HG02943 (cell line): Measurements from ENCODE around the gene CLEC18B.
A peak's percentile ranks its signal among the peaks of the same experiment; 100 is the strongest.
"Not testable (repeated sequence)": the region's sequence is repeated elsewhere in the genome, so short reads cannot be mapped to it uniquely, and the experiment has no call there.

Experiments used
- ATAC-seq: cut with Tn5 transposase; IDR thresholded peaks from one replicate; pipeline ENCODE4 v1.9.1; 2021; ENCODE audit warnings: mild to moderate bottlenecking, low read depth, moderate library complexity; ENCODE audit not compliant: unreplicated experiment

Gene CLEC18B

GRCh38 chr16:74420612-74421481 lies at the start of gene CLEC18B:
TSS of gene CLEC18B (minus strand) at chr16:74421478. CDS start at chr16:74421270, 208 bp downstream.
- not testable (repeated sequence) for ATAC-seq

DNA sequence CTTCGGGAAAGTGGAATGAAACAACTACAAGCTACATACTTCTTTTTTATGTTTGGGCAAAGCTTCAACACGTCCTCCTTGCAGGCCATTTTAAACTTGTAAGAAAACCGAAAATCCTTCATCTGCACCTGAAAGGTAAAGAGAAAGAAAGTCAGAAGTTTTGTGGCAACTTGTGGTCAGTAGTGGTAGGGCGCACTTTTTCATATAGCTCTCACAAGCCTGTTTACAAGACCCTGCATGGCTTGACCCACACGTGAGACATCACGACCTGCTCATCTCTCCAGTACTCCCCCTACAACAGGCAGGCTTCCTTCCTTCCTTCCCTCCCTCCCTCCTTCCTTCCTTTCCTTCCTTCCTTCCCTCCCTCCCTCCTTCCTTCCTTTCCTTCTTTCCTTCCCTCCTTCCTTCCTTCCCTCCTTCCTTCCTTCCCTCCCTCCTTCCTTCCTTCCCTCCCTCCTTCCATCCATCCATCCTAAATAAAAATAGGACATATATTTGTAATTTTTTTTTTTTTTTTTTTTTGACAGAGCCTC lies 48.7 kb upstream of the CLEC18B start:
- no peak for ATAC-seq

DNA sequence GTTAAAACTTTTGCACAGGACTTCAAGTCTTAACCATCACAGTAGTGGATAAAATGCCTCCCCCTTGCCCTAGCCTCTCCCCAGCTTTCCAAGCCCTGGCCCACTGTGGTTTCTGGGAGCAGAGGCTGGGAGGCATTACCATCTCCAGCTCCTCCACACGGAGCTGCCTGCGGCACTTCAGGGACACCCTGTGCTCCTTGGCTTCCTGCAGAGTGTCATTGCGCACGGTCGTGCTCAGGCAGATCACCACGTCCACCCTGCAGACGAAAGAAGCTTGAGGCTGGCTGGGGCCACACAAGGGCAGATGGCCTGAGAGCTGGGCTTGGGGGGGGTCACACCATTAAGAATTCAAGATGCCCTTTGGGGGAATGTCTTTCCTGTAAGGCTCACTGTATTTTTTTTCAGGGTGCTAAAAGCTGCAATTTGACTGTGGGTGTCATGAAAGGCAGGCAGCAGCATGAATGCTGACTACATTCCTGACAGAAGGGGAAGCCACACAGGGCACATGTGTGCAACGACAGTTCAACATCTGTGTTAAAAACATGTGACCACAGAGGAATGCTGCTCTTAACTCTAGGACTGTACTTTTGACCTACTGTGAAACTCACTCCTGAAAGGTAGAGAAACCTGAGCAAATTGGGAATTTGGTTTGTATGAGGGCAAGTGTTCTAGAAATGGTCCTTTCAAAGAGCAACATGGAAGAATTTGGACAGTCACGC lies 47.7 kb upstream of the CLEC18B start:
- no peak for ATAC-seq

GRCh38 chr16:74466872-74467271 lies 45.6 kb upstream of the CLEC18B start:
- peak; percentile 77 for ATAC-seq

DNA sequence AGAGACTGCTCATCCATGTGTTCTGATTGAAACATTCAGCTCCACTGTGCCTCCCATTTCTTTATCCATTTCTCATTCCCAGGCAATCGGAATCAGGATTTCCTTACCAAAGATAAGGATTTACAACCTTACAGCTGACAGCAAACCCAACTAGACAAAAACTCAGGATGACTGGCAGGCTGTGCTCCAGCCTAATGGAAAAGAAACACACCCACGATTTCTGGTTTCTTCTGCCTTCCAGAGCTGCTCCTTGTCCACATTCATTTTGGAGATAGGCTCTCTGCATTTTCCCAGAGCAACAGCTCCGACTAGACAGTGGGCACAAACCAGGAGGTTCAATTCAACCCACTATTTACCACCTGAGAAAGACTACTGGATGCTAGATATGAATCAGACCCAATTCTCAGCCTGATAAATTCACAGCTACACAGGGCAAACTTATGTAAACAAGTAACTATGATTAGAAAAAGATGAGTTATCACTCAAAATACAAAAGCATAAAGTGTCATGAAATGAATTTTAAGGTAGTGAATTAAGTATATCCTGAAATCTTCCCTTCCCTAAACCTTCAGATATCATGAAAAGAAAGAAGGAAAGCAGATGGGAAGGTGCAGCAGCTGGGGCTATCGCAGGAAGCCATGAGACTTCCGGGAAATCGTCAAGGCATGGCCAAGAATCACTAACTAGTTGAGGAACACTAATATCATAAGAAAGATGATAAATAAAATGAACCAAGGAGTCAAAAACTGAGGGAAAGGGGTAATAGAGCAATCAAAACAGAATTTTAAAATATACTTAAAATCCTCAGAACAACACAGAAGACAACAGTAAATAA lies 44.8 kb upstream of the CLEC18B start:
- no peak for ATAC-seq

- ATAC-seq, result no peak
Measured at GRCh38 chr16:74465281-74465680, 44.0 kb upstream of the CLEC18B start.

GRCh38 chr16:74463888-74464287 lies 42.6 kb upstream of the CLEC18B start:
- no peak for ATAC-seq

DNA sequence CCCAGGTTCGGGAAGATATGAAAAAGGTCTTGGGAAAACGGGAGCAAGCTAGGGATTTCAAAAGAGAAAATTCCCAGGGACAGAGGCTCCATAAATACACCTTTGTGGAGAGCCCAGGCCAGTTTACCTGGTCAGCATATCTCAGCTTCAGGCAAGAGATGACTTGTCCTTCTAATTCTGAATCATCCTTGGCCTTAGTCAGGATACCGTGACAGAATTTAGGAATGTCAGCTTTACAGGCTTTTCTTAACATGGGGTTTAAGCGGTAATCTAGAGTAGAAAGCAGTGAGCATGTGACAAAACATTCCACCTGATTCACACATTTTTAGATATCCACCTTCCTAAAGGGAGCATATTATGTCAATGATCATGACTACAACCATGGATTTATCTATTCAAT lies 41.1 kb upstream of the CLEC18B start:
- ATAC-seq, result no peak

DNA sequence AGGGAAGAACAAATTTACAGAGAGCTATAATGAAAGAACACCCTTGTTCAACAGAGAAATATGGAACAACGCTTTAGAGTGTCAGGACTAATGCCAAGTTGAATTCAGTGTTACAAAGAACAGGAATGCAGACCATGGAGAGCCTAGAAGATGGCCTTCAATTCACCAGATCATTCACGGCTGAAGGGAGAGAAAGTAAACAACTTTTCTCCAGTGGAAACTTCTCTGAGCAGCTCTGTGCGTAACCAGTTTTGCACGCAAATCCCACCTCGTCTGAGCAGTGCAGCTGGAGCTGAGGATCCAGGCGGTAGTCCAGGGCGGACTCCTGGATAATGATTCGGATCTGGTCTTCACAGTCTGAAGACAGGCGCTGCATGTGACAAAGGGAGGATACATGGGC lies 40.5 kb upstream of the CLEC18B start:
- ATAC-seq, result no peak

DNA sequence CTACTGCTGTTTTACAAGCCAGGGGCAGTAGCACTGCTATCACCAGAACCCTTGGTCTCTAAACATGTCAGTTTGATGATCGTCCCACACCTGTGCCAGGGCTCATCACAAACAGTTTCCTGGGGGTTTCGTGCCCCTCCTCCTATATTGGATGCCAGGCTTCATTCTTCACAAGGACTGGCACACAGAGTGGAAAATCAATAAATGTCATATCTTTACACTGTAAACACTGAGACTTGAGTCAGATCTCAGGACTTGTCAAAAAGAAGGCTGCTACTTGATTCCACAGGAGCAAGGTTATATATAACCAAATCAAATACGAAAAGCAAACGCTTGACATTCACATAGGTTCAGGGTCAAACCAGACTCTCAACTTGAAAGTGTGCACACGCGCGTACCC lies 39.3 kb upstream of the CLEC18B start:
- no peak for ATAC-seq

DNA sequence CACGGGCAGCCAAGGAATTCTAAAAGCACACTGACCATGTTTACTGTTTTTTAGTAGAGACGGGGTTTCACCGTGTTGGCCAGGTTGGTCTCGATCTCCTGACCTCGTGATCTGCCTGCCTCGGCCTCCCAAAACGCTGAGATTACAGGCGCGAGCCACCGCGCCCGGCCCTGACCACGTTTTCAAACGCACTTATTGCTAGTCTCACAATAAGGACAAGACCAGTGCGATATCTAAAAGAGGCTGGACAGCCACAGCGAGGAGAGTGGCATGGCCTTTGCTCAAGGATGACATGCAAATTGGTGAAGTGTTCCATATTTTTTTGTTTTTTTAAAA lies 35.0 kb upstream of the CLEC18B start:
- no peak for ATAC-seq

- ATAC-seq, result no peak
Measured at GRCh38 chr16:74455619-74456289, 34.5 kb upstream of the CLEC18B start.

DNA sequence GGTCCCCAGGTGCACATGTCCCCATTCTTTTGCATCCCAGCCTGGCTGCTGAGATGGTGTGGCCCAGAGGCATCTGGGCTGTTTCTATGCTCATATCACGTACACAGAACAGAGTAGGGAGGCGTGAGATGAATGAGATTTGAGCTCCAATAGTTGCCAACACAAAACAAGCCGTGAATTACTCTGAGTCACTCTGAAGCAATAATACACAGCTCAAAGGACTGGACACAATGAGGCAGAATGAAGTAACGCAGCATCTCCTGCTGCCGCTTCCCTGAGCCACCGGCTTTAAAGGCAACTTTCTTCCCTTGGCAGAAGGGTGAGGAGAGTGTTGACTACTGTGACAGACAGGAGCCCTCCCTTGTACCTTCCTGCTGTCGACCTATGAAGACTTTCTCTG lies 33.9 kb upstream of the CLEC18B start:
- no peak for ATAC-seq

DNA sequence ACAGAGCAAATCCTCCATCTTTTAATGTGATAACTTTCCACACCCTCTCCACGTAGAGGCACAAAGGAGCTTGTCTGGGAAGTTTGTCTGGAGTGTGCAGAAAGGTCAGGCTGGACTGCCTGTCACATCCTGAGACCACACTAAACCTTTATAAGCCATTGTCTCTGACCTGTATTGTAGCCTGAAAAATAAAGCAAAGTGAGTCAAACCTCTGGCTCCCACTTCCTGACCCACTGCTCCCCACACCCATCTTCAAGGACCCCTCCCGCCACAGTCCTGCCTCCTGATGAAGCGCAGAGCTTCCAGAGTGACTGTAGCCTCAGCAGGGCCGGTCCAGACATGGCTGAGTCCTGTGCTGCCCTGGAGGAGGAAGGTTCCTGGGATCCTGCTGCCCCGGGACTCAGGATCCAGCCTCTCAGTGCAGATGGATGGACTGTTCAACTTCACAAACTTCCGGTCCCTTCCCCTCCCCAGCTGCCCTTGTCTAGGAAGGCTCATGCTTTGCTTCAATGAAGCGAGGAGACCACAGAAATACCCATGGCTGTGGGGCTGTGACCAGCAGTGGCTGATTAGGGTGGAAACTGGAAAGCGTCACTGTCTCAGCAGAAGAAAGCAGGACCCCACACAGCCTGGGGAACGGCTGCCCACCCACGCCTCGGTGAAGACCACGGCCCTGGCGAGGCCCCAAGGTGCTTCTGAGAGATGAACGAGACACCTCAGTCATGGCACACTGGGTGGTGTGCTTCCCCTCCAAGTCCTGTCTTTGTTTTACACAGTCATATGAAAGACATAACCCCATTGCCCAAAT lies 30.9 kb upstream of the CLEC18B start:
- ATAC-seq, result no peak

GRCh38 chr16:74450967-74451760 lies 29.9 kb upstream of the CLEC18B start:
- no peak for ATAC-seq

DNA sequence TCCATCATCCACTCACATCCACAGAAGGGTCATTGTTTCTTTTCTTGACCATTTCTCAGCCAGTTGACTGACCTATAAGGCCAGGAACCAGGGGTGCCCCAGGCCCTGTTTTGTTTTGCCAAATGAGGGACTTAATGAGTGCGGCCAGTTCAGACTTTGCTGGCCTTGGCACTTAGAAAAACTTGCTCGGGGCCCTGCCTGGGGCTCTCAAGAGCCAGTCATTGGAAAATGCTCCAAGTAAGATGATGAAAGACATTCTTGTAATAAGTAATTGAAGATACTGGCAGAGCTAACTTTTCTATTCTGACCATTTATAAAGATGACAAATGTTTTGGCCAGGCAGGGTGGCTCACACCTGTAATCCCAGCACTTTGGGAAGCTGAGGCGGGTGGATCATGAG lies 29.0 kb upstream of the CLEC18B start:
- ATAC-seq, result no peak

DNA sequence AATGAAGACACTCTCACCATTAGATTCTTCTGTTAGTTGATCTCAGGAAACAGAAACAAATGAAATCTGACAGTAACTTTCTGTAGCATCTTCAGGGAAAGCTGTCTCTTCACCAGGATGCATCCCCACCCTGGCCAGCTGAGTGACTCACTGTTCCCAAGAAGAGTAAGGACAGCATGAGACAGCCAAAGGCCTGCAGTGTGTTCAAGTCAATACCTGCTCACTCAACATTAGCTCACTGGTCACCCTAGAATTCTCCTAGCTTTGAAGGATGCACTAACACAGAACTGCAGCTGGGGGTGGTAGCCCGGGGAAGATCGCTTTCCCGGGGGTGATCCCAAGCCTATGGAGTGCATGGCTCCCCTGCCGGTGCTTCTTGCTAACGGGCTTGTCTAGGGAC lies 28.2 kb upstream of the CLEC18B start:
- ATAC-seq, result no peak

DNA sequence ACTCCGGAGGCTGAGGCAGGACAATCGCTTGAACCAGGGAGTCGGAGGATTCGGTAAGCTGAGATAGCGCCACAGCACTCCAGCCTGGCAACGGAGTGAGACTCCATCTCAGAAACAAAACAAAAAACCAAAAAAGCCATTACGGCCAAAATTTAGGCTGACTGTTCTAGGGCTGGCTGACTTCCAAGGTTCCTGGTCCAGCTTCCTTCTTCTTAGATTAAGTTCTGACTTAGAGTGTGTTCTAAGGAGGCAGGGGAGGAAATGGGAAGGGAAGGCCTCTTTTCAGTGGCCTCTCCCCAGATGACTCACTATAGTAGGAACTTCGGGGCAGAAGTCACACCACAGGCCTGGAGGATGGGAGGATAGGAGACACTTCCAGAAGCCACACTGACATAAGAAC lies 27.7 kb upstream of the CLEC18B start:
- no peak for ATAC-seq

- no peak for ATAC-seq
Measured at GRCh38 chr16:74447578-74447977, 26.3 kb upstream of the CLEC18B start.
